GM19099 (cell line): ENCODE data around the gene RRH.

ENCODE experiments used
- POLR2A ChIP-seq: IDR thresholded peaks from 3 replicates; pipeline ENCODE4 v1.6.1; 2011; ENCODE audit warnings: low read depth; ENCODE audit not compliant: insufficient read length; ENCODE audit errors: extremely low read depth

RRH gene

DNA sequence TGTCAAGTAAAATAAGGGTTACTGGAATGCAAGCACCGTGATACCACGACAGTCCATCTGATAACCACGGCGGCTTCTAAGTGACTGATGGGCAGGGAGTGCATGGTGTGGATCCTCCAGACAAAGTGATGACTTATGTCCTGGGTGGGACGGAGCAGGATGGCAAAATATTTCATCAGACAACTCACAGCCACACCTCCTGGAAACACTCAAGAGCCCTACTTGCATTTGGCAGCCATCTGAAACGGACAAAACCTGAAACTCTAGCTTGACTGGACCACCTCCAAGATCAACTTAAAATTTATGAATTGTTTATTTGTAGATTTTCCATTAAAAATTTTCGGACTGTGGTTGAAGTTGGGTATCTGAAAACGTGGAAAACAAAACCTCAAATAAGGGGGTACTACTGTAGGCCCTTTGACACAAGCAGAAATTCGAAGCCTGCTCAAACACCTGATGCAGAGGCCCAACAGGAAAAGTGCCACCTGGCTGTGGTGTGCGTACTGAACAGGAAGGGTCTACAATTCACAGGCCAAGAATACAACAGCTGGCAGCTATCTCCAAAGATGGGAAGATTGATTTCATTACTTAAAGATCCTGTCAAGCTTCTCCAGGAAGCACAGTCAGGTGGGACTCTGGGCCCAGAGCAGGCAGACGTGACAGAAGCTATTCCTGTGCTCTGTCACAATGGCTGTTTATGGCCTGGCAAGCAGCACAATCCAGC lies 46.2 kb downstream of the RRH start:
- TF ChIP-seq POLR2A = no peak

DNA sequence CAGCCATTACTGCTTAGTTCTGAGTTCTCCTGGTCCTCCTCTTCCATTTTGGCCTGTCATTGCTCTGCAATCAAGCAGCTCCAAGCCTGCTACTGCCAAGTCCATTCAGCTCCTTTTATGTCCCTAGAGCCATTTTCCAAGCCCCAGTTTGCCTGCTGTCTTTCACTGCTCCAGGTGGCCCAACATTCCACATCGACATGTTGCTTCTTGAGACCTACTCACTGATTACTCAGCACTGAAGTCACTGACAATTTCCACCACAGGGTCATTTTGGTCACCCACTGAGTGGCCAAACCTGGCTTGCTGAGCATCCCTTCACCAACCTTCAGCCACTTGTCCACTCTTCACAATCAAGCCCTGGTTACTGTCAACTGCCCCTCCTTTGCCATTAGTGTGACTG lies 47.3 kb downstream of the RRH start:
- TF ChIP-seq POLR2A = no peak

DNA sequence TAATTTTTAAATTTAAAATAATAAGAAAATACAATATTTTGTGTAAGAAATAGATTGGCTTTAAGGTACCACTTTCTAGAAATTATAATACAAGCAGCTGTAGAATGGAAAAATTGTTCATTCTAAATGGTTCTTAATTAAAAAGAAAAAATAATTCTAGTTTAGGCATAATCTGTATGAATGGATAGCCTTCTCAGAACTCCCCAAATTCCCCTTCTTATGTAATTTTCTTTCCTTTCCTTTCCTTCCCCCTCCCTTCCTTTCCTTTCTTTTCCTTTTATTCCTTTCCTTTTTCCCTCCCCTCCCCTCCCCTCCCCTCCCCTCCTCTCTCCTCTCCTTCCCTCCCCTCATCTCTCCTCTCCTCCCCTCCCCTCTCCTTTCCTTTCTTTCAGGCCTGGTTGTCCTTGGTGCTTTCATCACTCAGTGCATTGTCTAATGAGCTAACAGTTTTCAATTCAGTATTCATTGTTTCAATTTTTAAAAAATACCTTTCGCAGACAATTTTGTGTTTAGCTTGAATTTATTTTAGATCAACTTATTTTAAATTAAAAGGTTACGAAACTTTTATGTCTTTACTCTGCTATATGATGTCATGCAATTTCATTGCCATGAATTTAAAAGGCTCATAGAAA lies 49.0 kb downstream of the RRH start:
- TF ChIP-seq POLR2A = no peak

DNA sequence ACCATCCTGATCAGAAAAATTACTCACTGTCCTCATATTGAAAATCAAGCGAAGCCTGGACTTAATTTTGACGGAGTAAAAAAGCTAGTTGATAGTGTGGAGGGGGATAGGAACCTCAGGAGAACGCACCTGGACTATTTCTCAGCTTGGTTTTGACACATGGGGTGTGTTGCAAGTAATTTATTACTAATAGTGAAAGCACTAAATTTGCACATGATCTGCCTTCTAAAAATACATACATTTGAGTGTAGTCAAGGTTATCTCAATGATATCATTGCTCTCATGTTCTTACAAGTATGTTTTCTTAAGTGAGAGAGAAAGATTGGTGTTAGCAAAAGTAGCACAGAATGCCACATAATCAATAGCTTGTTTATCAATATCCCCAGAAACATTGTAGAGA lies 49.6 kb downstream of the RRH start:
- TF ChIP-seq POLR2A = no peak

DNA sequence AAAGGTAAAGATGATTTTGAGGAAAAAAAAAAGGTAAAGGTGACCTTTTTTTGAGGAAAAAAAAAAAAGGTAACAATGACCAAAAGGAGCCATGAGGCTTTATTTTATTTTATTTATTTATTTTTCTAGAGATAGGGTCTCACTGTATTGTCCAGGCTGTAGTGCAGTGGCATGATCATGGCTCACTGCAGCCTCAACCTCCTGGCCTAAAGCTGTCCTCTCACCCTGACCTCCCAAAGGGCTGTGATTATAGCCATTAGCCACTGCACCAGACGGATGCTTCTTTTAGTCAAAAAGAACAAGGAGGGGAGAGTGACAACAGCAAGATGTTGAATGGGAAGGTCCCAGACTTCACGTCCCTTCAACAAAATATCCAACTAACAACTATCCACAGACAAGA lies 50.6 kb downstream of the RRH start:
- no peak for TF ChIP-seq POLR2A

DNA sequence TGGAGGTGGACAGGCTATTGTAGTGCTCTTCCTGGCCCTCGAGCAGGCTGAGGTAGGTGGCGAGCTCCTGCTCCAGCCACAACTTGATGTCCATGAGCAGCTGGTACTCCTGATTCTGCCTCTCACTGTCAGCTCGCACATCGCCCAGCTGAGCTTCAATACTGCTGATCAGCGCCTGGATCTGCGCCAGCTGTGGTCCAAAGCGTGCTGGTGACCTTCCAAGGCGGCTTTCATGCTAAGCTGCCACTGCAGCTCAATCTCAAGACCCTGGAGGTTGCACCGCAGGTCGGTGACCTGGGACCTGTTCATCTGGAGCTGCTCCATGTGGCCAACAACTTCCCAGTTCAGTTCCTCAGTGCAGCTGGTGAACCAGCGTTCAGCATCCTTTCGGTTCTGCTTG lies 51.3 kb downstream of the RRH start:
- no peak for TF ChIP-seq POLR2A

DNA sequence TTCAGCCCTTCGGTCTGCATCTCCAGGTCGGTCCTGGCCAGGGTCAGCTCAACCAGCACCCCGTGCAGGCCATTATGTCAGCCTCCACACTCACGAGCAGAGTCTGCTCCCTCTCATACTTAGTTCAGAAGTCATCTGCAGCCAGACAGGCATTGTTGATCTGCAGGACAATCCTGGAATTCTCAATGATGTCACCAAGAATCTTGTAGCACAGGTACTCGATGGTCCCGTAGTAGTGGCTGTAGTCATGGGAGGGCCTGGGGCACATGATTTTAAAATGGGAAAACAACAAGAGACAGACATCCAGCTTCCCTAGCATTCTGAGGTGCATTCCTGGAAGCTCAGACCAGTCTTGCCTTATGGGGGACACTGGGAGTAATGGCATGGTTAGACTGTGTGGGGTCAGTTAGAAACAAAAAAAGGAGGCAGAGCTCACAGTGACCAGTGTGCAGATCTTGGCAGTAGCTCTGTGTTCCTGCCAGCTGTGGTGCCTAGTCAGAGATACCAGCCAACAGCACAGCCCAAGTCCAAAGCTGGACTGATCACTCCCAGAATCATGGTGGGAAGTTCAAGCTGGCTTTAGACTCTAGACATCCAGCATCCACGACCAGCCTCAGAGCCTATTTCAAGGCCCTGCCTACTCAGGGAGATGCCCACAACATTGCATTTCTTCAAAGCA lies 52.0 kb downstream of the RRH start:
- no peak for TF ChIP-seq POLR2A

DNA sequence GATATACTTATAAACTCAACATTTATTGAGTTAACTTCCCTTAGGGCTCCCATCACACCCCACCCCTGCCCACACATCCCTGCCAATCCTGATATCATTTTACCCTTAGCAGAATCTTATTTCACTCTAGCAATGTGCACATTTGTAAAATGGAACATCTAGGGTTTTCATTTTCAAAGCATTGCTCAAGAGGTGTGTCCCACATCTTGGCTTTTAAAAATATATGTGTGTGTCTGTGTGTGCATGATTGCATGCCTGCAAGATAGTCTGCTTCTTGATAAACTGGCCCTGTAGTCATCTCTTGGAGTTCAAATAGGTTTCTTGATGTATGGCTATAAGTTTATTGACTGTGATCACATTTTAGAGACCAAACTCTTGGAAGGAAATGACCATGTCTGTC lies 58.5 kb downstream of the RRH start:
- no peak for TF ChIP-seq POLR2A

DNA sequence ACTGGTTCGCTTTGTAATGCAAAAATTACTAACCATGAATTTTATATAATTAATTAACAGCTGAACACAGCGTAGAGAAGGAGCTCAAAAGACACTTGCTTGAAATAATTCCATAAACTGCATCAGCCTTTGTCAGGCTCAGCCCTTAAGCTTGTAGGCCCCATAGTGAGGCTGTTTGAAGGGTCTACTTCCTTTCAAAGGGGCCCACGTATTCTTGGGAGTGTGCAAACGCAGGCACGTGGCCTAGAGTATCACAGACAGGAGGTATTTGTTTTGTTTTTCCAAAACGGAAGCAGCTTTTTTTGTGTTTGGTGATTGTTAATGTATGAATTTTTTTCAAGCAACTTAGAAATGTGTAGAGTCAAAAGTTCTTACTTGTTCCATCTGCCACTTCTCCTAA lies 59.3 kb downstream of the RRH start:
- TF ChIP-seq POLR2A = no peak

DNA sequence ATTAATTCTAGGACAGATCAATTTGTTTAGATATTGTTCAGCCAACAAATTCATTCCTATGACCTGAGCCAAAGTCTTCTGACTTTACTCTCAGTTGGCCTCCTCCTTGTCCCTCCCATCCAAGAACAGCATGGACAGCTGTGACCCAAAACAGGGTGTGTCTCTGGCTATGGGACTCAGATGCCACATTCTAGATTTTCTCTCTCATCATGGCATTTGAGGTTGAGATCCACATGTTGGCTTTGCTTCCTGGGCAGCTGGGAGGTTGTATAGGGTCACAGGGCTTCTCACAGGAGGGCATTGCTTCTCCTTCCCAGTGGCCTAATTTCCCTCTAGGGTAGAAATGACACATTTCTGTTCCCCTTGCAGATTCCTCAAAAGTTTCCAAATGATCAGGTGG lies 62.3 kb downstream of the RRH start:
- no peak for TF ChIP-seq POLR2A
